ENCODE results near the gene FAM50A. TPM values are rescaled to one million over a fixed set of nuclear protein-coding genes. Genes with fewer than 3 reads are reported as not detected.

FAM50A gene
- polyA plus RNA-seq, 1 of the 3 experiments (the other 2 are of a cell fraction) = 86.0 TPM

DNA sequence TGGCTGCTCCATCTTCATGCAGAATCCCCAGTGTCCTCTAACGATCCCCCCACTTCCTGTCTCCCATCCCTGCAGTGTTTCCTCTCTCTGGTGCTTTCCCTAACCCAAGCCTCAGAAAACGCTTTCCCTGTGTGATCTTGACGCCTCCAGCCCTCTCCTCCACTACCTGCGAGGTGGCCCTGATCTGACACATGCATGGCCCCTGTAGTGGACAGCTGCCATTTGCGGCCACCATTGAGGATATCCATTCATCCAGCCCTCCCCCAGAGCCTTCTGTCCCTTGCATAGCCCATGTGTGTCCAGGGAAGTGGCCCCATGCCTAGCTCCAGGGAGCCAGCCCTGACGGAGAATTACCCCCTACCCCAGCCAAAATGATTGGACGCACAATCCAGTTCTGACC lies 39.4 kb downstream of the FAM50A start:
- no peak for DNase-seq
- ChIA-PET CTCF (interaction anchor here (1.0 kb wide), 1 partner anchor 18 kb away, joined by 4 read pairs; no protein-coding TSS in a partner anchor), POLR2A (no interaction called here)
- H3K9ac ChIP-seq = no peak overlapping the region
- H3K79me2 ChIP-seq (ENCODE audit: insufficient read depth) = peaks cover 15% of the 10 kb centered on the region; the same call in 1 of the 2 replicates
- H3K9me3 ChIP-seq = no peaks in the 10 kb centered on the region
- H3K4me3 ChIP-seq (ENCODE audit: low read depth in 2 of 2, low read length in 1 of 2) = no peak overlapping the region
- H3K4me1 ChIP-seq (ENCODE audit: control insufficient read depth in 1 of 2, insufficient read depth in 2 of 2, low read depth in 1 of 2, low read length in 1 of 2) = peaks cover 0 to 10% of the 10 kb centered on the region in 2 experiments; a peak in 1 of 4 replicates
- peaks cover 0 to 14% of the 10 kb centered on the region in 2 experiments for H3K36me3 ChIP-seq (replicated peaks in 1 of 2; ENCODE audit: control insufficient read depth in 1 of 2, insufficient read depth in 2 of 2, low read length in 1 of 2)
- H3F3A ChIP-seq (replicated peaks; ENCODE audit: insufficient read depth) = no peaks in the 10 kb centered on the region
- no peaks in the 10 kb centered on the region for H4K20me1 ChIP-seq (ENCODE audit: insufficient read depth)
- no peak overlapping the region for H3K4me2 ChIP-seq
- 52% methylated on average over 7 of the region's 7 CpGs for WGBS (ENCODE audit: low lambda C conversion rate)
- TF ChIP-seq FOSL2 (IDR thresholded peaks at IDR 0.05; ENCODE audit: borderline replicate concordance, low read depth) (no peak), NRF1 (IDR thresholded peaks at IDR 0.05; ENCODE audit: low read depth, low read length) (no peak), FOXJ3 (CRISPR knock-in tag; IDR thresholded peaks at IDR 0.05) (no peak), NFIC (IDR thresholded peaks at IDR 0.05; ENCODE audit: borderline replicate concordance) (no peak), SMC3 (IDR thresholded peaks at IDR 0.05; ENCODE audit: low read depth, low read length) (no peak), RFX5 (IDR thresholded peaks at IDR 0.05; ENCODE audit: low read length) (no peak)
- no peak overlapping the region for H2AFZ ChIP-seq (ENCODE audit: low read depth)
- no peaks in the 10 kb centered on the region for H3K9me2 ChIP-seq
- no peak overlapping the region for H3K27ac ChIP-seq (ENCODE audit: low read depth in 2 of 2, low read length in 1 of 2)
- 0 out of 2 replicates have a peak, but pooled peaks cover 14% of the 10 kb centered on the region for H3K27me3 ChIP-seq (ENCODE audit: insufficient read depth)

- Histone ChIP-seq H2AFZ (ENCODE audit: low read depth) (no peak overlapping the region), H3K9ac (no peak overlapping the region), H3K79me2 (ENCODE audit: insufficient read depth) (peaks cover 15% of the 10 kb centered on the region; the same call in 1 of the 2 replicates), H4K20me1 (ENCODE audit: insufficient read depth) (no peaks in the 10 kb centered on the region), H3K4me1 (ENCODE audit: control insufficient read depth in 1 of 2, insufficient read depth in 2 of 2, low read depth in 1 of 2, low read length in 1 of 2) (peaks cover 0 to 14% of the 10 kb centered on the region in 2 experiments; a peak in 1 of 4 replicates), H3K9me3 (no peaks in the 10 kb centered on the region), H3K36me3 (replicated peaks in 1 of 2; ENCODE audit: control insufficient read depth in 1 of 2, insufficient read depth in 2 of 2, low read length in 1 of 2) (peaks cover 0 to 14% of the 10 kb centered on the region in 2 experiments), H3K4me2 (no peak overlapping the region), H3K4me3 (ENCODE audit: low read depth in 2 of 2, low read length in 1 of 2) (no peak overlapping the region), H3F3A (replicated peaks; ENCODE audit: insufficient read depth) (no peaks in the 10 kb centered on the region), H3K27me3 (ENCODE audit: insufficient read depth) (0 out of 2 replicates have a peak, but pooled peaks cover 15% of the 10 kb centered on the region), H3K27ac (ENCODE audit: low read depth in 2 of 2, low read length in 1 of 2) (no peak overlapping the region), H3K9me2 (no peaks in the 10 kb centered on the region)
- ChIA-PET POLR2A (no interaction called here), CTCF (no interaction called here)
- no peak for DNase-seq
- TF ChIP-seq EP300 (IDR thresholded peaks at IDR 0.05; ENCODE audit: borderline replicate concordance in 1 of 2, low read depth in 1 of 2, low read length in 1 of 2) (no peak), MEF2A (IDR thresholded peaks at IDR 0.05; ENCODE audit: borderline replicate concordance, low read depth) (no peak), CHD2 (IDR thresholded peaks at IDR 0.05; ENCODE audit: low read length, partially characterized antibody) (no peak), IRF3 (IDR thresholded peaks at IDR 0.05; ENCODE audit: low read depth, low read length) (no peak), RFX5 (IDR thresholded peaks at IDR 0.05; ENCODE audit: low read length) (no peak), NFIC (IDR thresholded peaks at IDR 0.05; ENCODE audit: borderline replicate concordance) (no peak), NRF1 (IDR thresholded peaks at IDR 0.05; ENCODE audit: low read depth, low read length) (no peak), EZH2phosphoT487 (IDR thresholded peaks at IDR 0.05; ENCODE audit: borderline replicate concordance, low read depth) (no peak), FOXM1 (IDR thresholded peaks at IDR 0.05; ENCODE audit: low read depth) (no peak), RAD21 (IDR thresholded peaks at IDR 0.05; ENCODE audit: low read length) (no peak), JUND (IDR thresholded peaks at IDR 0.05) (no peak), MAX (IDR thresholded peaks at IDR 0.05; ENCODE audit: low read depth) (no peak)
- 49% methylated on average over 13 of the region's 16 CpGs for WGBS (ENCODE audit: low lambda C conversion rate)
Measured at GRCh38 chrX:154484255-154485149, 40.6 kb downstream of the FAM50A start.
